IMR-90 (cell line): Measurements from ENCODE around the gene HAAO. TPM values are rescaled to one million over a fixed set of nuclear protein-coding genes. Genes with fewer than 3 reads are reported as not detected.

Source experiments
- ATAC-seq: fragments of 200-7000 bp; cut with Tn5 transposase; 2 replicates; pipeline ENCODE4 v1.9.1; 2020; ENCODE audit warnings: low read depth, mild to moderate bottlenecking, moderate library complexity
- BruUV-seq: library from RNA; stranded (reverse); fragments of 400-500 nt; replicated peaks from 2 replicates; lab custom pipeline; 2021; lab: Mats Ljungman, UMichigan
- CTCF ChIA-PET: fragments of 300-600 bp; formaldehyde crosslinking; extraction: SDS; loops from one replicate; lab custom pipeline; 2021; ENCODE audit warnings: antibody characterized with exemption; lab: Yijun Ruan, JAX
- POLR2A ChIA-PET: fragments of 300-600 bp; sonication (Branson Sonifier 250); formaldehyde crosslinking; loops from one replicate; lab custom pipeline; 2022; ENCODE audit warnings: antibody characterized with exemption; ENCODE audit not compliant: unreplicated experiment; lab: Charles Lee
- DNase-seq: peaks from one replicate; pipeline ENCODE4 v3.0.0; 2013
- H2AFZ ChIP-seq: replicated peaks from 2 replicates; pipeline ENCODE3; 2013; ENCODE audit warnings: low read length, mild to moderate bottlenecking; ENCODE audit not compliant: poor library complexity
- H2AK5ac ChIP-seq: 2 replicates; pipeline ENCODE4 v1.6.1; 2013; ENCODE audit warnings: low read depth, low read length, inconsistent platforms
- H2AK9ac ChIP-seq: replicated peaks from 2 replicates; pipeline ENCODE3; 2013; ENCODE audit warnings: mild to moderate bottlenecking, low read depth, low read length, moderate library complexity; ENCODE audit not compliant: poor library complexity
- H2BK120ac ChIP-seq: 2 replicates; pipeline ENCODE4 v1.6.1; 2013; ENCODE audit warnings: low read depth, low read length, inconsistent platforms
- H2BK15ac ChIP-seq: 3 replicates; pipeline ENCODE4 v1.6.1; 2013; ENCODE audit warnings: low read depth, low read length, inconsistent platforms
- H2BK20ac ChIP-seq: 2 replicates; pipeline ENCODE4 v1.6.1; 2013; ENCODE audit warnings: low read depth, mild to moderate bottlenecking, inconsistent platforms, low read length, moderate library complexity
- H2BK5ac ChIP-seq: 2 replicates; pipeline ENCODE4 v1.6.1; 2013; ENCODE audit warnings: mild to moderate bottlenecking, low read depth, low read length, inconsistent platforms; ENCODE audit not compliant: poor library complexity, severe bottlenecking
- H3K14ac ChIP-seq: replicated peaks from 2 replicates; pipeline ENCODE4 v1.6.1; 2013; ENCODE audit warnings: low read depth, low read length, inconsistent platforms
- H3K18ac ChIP-seq: 2 replicates; pipeline ENCODE4 v1.6.1; 2013; ENCODE audit warnings: low read depth, low read length, control low read depth
- H3K23ac ChIP-seq: 2 replicates; pipeline ENCODE4 v1.6.1; 2013; ENCODE audit warnings: low read depth, low read length, inconsistent platforms
- H3K27ac ChIP-seq: 2 replicates; pipeline ENCODE4 v1.5.1; 2013; ENCODE audit warnings: mild to moderate bottlenecking, control low read depth, low read length; ENCODE audit not compliant: insufficient read depth
- H3K27me3 ChIP-seq: 2 replicates; pipeline ENCODE4 v1.6.1; 2013; ENCODE audit warnings: low read length; ENCODE audit not compliant: control insufficient read depth, insufficient read depth
- H3K36me3 ChIP-seq: 2 replicates; pipeline ENCODE4 v1.6.1; 2013; ENCODE audit warnings: low read length, mixed read lengths; ENCODE audit not compliant: control insufficient read depth, insufficient read depth
- H3K4ac ChIP-seq: 2 replicates; pipeline ENCODE4 v1.6.1; 2013; ENCODE audit warnings: low read depth, low read length, inconsistent platforms
- H3K4me1 ChIP-seq: 2 replicates; pipeline ENCODE4 v1.6.1; 2013; ENCODE audit warnings: low read length, mixed read lengths; ENCODE audit not compliant: control insufficient read depth, insufficient read depth
- H3K4me2 ChIP-seq: 2 replicates; pipeline ENCODE4 v1.6.1; 2013; ENCODE audit warnings: low read depth, mild to moderate bottlenecking, control low read depth, low read length, moderate library complexity
- H3K4me3 ChIP-seq: 2 replicates; pipeline ENCODE4 v1.5.1; 2013; ENCODE audit warnings: low read depth, mild to moderate bottlenecking, control low read depth, low read length, moderate library complexity; ENCODE audit not compliant: insufficient read depth
- H3K56ac ChIP-seq: 2 replicates; pipeline ENCODE4 v1.6.1; 2013; ENCODE audit warnings: low read length, inconsistent platforms; ENCODE audit not compliant: insufficient read depth; ENCODE audit errors: extremely low read depth
- H3K79me1 ChIP-seq, 2 experiments: 2 replicates each; pipeline ENCODE4 v1.6.1; 2013; ENCODE audit warnings: low read length in 2 of 2, inconsistent platforms in 1 of 2, low read depth in 1 of 2
- H3K9ac ChIP-seq: 2 replicates; pipeline ENCODE4 v1.6.1; 2013; ENCODE audit warnings: low read depth, low read length, control low read depth
- H3K9me1 ChIP-seq: 2 replicates; pipeline ENCODE4 v1.6.1; 2013; ENCODE audit warnings: low read length, inconsistent platforms; ENCODE audit not compliant: insufficient read depth
- H3K9me3 ChIP-seq: 2 replicates; pipeline ENCODE4 v1.6.1; 2013; ENCODE audit warnings: low read length; ENCODE audit not compliant: control insufficient read depth, insufficient read depth
- H4K20me1 ChIP-seq: 2 replicates; pipeline ENCODE4 v1.6.1; 2013; ENCODE audit warnings: low read length, inconsistent platforms; ENCODE audit not compliant: insufficient read depth
- H4K5ac ChIP-seq: 2 replicates; pipeline ENCODE4 v1.6.1; 2013; ENCODE audit warnings: mild to moderate bottlenecking, low read depth, low read length, control low read depth
- H4K8ac ChIP-seq, 2 experiments: 2 replicates each; pipeline ENCODE4 v1.6.1; 2013; ENCODE audit warnings: low read depth in 2 of 2, low read length in 2 of 2, control low read depth in 1 of 2, inconsistent platforms in 1 of 2
- H4K91ac ChIP-seq: 2 replicates; pipeline ENCODE4 v1.6.1; 2013; ENCODE audit warnings: low read depth, low read length, inconsistent platforms; ENCODE audit not compliant: insufficient read depth
- CEBPB ChIP-seq: IDR thresholded peaks from 2 replicates; pipeline ENCODE4 v1.6.1; 2012; ENCODE audit warnings: low read depth, low read length, improper control_type of control experiment
- MAFK ChIP-seq: IDR thresholded peaks from 2 replicates; pipeline ENCODE4 v1.6.1; 2012; ENCODE audit warnings: low read depth, low read length, improper control_type of control experiment
- MAZ ChIP-seq: IDR thresholded peaks from 2 replicates; pipeline ENCODE4 v1.6.1; 2012; ENCODE audit warnings: low read depth, mild to moderate bottlenecking, low read length, improper control_type of control experiment, moderate library complexity, borderline replicate concordance
- MXI1 ChIP-seq: IDR thresholded peaks from 2 replicates; pipeline ENCODE4 v1.6.1; 2012; ENCODE audit warnings: low read depth, mild to moderate bottlenecking, low read length, moderate library complexity, borderline replicate concordance
- NFE2L2 ChIP-seq: fragments of 150-350 bp; IDR thresholded peaks from 2 replicates; pipeline ENCODE4 v1.6.1; 2016; ENCODE audit warnings: low read depth, mild to moderate bottlenecking, low read length
- RAD21 ChIP-seq: IDR thresholded peaks from 2 replicates; pipeline ENCODE4 v1.6.1; 2012; ENCODE audit warnings: low read length, improper control_type of control experiment
- RCOR1 ChIP-seq: IDR thresholded peaks from 2 replicates; pipeline ENCODE4 v1.6.1; 2012; ENCODE audit warnings: mild to moderate bottlenecking, low read length, improper control_type of control experiment; ENCODE audit not compliant: insufficient replicate concordance
- RFX5 ChIP-seq: IDR thresholded peaks from 2 replicates; pipeline ENCODE4 v1.8.0; 2012; ENCODE audit warnings: low read depth, mild to moderate bottlenecking, low read length, moderate library complexity
- SMC3 ChIP-seq: fragments of 150-350 bp; IDR thresholded peaks from 2 replicates; pipeline ENCODE4 v1.6.1; 2016; ENCODE audit warnings: low read depth, mild to moderate bottlenecking, antibody characterized with exemption, low read length, moderate library complexity
- WGBS, 2 experiments: methylation state at CpG; one replicate each; pipeline versions ENCODE4 v1.1.5 to v1.1.7; 2013; ENCODE audit warnings: missing lambda C conversion rate in 2 of 2; ENCODE audit not compliant: insufficient read length in 1 of 2; ENCODE audit errors: extremely low coverage in 2 of 2; 5-methylcytosine and 5-hydroxymethylcytosine counted together
- dilution Hi-C: fragments of 300-500 bp; cut with HindIII; formaldehyde crosslinking; loops from one replicate; pipeline ENCODE4 v1.14.3; 2018; ENCODE audit warnings: low sequenced_read_pairs; ENCODE audit not compliant: unreplicated experiment
- in situ Hi-C: fragments of 300-500 bp; cut with MboI; formaldehyde crosslinking; loops from 3 replicates; pipeline ENCODE4 v1.14.3; 2019; ENCODE audit warnings: low sequenced_read_pairs, inconsistent platforms, mixed read lengths
- intact Hi-C: fragments of 100-400 bp; cut with micrococcal nuclease; formaldehyde crosslinking; loops from 2 replicates; pipeline ENCODE4 v1.10.0; 2022
- polyA plus RNA-seq, 3 experiments: library from polyadenylated mRNA; depleted of rRNA; stranded (reverse); fragments of >200 nt; gene quantifications; 2 replicates each; pipeline ENCODE4 v1.2.3, GENCODE V29; 2012; ENCODE audit warnings: low replicate concordance in 1 of 3
- total RNA-seq: library from RNA; depleted of rRNA; stranded (reverse); fragments of >200 nt; gene quantifications from 2 replicates; pipeline ENCODE4 v1.2.3, GENCODE V29; 2012
- TF ChIP-seq, protein P1 (sequence below): fragments of 150-350 bp; IDR thresholded peaks from 2 replicates; pipeline ENCODE4 v1.6.1; 2017; ENCODE audit warnings: mild to moderate bottlenecking, antibody characterized with exemption, low read length, low read depth
- TF ChIP-seq, protein P2 (sequence below): conservative IDR thresholded peaks from 2 replicates; pipeline ENCODE4 v1.5.1; 2012; ENCODE audit warnings: mild to moderate bottlenecking, low read depth, low read length, improper control_type of control experiment

HAAO gene
- total and polyA plus RNA-seq, 2 of the 4 experiments (the other 2 are of a cell fraction) = 0.05 to 0.18 TPM

DNA sequence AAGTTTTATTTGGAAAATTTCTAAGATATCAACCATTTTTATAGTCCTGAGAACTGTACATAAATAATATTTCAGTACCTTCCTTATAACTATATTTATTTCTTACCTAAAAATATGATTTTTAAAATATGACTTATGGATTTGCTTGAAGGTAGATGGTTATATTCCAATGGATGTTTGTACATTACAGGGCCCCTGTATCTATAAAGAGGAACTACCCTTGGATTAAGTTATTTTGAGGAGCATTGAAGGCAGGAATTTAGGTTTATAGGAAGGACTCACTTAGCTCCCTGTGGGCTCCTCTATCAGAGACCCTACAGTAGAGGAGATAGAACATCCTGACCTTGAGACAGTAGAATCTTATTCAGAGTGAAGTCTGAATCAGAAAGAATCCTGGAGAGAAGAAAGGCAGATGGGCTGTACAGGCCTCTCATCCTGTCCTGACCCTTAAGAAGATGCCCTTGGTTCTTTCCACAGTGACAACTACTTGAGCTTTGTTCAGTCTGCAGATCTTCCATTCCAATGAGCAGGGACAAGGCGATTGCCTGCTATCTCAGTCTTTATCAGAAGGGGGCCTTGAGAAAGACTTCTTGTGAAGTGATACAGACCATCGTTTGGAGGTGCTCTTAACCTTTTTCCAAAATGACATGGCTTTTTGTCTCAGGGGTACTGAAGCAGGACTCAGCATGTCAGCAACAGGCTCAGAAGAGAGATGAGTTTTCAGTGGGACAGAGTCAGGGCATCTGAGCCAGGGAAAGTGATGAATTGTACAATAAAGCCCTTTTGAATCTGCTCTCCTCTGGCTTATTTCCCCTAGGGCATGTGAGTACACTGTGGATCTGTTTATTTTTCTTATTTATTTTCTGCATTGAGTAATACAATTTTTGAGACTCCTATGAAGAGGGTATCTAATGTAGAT, 49.4 kb downstream of the HAAO start:
- Histone ChIP-seq H3K9me1 (no peaks in the 10 kb centered on the region), H3K27ac (no peak overlapping the region), H3K4ac (no peak overlapping the region), H3K27me3 (no peaks in the 10 kb centered on the region), H4K20me1 (no peaks in the 10 kb centered on the region), H4K8ac (no peak overlapping the region), H3K79me1 (no peaks in the 10 kb centered on the region), H3K18ac (no peak overlapping the region), H2BK20ac (no peak overlapping the region), H3K56ac (no peak overlapping the region), H3K9ac (no peak overlapping the region), H2AK9ac (no peak overlapping the region), H2AK5ac (no peak overlapping the region), H2BK120ac (no peak overlapping the region), H3K36me3 (no peaks in the 10 kb centered on the region; the same call in 1 of the 2 replicates), H2BK5ac (no peak overlapping the region), H2AFZ (no peak overlapping the region), H4K5ac (no peak overlapping the region), H3K14ac (no peak overlapping the region), H3K4me2 (no peak overlapping the region), H2BK15ac (no peak overlapping the region), H3K9me3 (no peaks in the 10 kb centered on the region), H3K4me3 (no peak overlapping the region), H4K91ac (no peak overlapping the region), H3K23ac (no peak overlapping the region), H3K4me1 (no peaks in the 10 kb centered on the region)
- ATAC-seq = peak; percentile 62
- TF ChIP-seq, protein P1, sequence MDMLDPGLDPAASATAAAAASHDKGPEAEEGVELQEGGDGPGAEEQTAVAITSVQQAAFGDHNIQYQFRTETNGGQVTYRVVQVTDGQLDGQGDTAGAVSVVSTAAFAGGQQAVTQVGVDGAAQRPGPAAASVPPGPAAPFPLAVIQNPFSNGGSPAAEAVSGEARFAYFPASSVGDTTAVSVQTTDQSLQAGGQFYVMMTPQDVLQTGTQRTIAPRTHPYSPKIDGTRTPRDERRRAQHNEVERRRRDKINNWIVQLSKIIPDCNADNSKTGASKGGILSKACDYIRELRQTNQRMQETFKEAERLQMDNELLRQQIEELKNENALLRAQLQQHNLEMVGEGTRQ = no peak
- TF ChIP-seq MAZ (no peak), MXI1 (no peak), RCOR1 (no peak), SMC3 (no peak), RFX5 (no peak), NFE2L2 (no peak), CEBPB (no peak), MAFK (no peak), RAD21 (no peak)
- TF ChIP-seq, protein P2, sequence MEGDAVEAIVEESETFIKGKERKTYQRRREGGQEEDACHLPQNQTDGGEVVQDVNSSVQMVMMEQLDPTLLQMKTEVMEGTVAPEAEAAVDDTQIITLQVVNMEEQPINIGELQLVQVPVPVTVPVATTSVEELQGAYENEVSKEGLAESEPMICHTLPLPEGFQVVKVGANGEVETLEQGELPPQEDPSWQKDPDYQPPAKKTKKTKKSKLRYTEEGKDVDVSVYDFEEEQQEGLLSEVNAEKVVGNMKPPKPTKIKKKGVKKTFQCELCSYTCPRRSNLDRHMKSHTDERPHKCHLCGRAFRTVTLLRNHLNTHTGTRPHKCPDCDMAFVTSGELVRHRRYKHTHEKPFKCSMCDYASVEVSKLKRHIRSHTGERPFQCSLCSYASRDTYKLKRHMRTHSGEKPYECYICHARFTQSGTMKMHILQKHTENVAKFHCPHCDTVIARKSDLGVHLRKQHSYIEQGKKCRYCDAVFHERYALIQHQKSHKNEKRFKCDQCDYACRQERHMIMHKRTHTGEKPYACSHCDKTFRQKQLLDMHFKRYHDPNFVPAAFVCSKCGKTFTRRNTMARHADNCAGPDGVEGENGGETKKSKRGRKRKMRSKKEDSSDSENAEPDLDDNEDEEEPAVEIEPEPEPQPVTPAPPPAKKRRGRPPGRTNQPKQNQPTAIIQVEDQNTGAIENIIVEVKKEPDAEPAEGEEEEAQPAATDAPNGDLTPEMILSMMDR = no peak
- ChIA-PET CTCF (interaction anchor here (1.2 kb wide), 1 partner anchor 14 kb away, joined by 3 read pairs; no protein-coding TSS in a partner anchor), POLR2A (no interaction called here)
- intact Hi-C loops = no loop called here
- WGBS, 2 experiments = 60% methylated on average over 1 of the region's 2 CpGs; no CpG with 5 or more reads in 1 of the 2 experiments
- BruUV-seq = no TSS peak
- dilution Hi-C loops = no loop called here
- in situ Hi-C loops = no loop called here
- DNase-seq = no peak
